ENCODE results near the gene TSPEAR.
"Not testable (repeated sequence)": the region's sequence is repeated elsewhere in the genome, so short reads cannot be mapped to it uniquely, and the experiment has no call there.

The TSPEAR gene

DNA sequence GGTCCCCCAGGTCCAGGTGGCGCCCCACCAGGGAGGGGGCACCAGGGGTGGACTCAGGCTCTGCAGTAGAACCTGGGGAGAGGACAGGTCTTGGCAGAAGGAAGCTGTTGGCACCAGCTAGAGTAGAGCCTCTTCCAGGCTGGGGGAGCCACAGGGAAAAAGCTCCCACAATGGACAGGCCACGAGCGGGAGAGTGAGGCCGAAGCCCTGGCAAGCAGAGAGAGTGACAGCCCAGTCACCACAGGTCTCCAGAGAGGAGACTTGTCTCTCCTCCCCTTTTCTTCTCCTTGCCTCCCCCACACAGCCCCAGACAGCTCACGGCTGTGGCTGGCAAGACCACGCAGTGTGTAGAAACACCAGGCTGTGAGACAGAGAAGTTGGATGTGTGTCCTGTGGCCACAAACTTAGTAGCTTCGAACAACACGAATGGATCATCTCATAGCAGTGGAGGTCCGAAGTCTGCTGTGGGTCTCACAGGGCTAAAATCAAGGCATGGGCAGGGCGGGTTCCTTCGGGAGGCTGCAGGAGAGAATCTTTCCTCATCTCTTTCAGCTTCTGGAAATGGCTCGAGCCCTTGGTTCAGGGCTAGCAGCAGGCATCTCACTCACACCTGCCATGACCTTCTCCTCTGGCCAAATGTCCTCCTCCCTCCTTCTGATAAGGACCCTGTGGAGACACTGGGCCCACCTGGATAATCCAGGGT is 60.2 kb downstream of the TSPEAR start:
- DNase-seq (ENCODE audit: low spot score): no peak

DNA sequence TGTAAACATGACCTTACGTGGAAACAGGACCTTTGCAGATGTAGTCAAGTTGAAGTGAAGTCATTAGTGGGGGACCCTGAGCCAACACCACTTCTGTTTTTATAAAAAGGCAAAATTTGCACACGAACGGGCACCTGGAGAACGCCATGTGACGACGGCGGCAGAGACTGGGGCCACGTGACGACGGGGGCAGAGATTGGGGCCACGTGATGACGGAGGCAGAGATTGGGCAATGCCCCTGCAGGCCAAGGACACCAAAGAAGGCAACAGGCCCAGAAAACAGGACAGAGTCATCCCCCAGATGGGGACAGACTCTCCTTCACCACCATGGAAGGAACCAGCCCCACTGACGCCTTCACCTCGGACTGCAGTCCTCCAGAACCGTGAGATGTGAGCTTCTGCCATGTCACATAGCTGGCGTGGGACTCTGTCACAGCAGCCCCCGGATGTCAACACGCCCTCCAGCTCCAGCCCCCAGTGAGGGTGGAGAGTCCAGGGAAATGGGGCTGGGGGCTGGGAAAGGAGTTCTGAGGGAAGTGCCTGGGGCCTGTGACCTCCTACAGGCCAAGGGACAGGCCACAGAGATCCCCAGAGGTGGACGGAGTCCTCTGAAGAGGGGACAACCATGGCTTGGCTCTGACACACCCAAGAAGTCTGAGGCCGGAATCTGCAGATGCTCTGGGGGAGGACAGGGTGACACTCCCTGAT is 61.0 kb downstream of the TSPEAR start:
- DNase-seq (ENCODE audit: low spot score): no peak

DNA sequence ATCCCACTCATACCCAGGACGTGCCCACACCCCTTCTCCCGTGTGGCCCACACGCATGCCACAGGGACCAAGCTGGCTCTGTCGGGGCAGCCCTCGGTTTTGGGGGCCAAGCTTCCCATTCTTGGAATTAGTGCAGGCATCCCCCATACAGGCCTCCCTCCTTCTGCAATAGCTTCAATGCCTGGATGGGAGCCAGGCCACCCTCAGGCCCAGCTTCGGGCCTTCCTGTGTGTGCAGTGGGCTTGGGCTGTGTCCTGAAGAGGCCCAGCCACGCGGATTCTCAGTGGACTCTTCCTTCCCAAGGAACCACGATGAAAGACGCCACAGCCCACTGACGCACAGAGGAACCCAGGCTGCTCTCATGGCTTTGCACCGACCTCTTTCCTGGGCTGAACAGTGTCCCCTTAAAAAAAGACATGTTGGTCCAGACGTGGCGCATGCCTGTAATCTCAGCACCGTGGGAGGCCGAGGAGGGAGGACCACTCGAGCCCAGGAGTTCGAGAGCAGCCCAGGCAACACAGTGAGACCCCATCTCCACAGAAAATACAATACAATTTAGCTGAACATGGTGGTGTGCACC is 61.8 kb downstream of the TSPEAR start:
- DNase-seq (ENCODE audit: low spot score): no peak

DNA sequence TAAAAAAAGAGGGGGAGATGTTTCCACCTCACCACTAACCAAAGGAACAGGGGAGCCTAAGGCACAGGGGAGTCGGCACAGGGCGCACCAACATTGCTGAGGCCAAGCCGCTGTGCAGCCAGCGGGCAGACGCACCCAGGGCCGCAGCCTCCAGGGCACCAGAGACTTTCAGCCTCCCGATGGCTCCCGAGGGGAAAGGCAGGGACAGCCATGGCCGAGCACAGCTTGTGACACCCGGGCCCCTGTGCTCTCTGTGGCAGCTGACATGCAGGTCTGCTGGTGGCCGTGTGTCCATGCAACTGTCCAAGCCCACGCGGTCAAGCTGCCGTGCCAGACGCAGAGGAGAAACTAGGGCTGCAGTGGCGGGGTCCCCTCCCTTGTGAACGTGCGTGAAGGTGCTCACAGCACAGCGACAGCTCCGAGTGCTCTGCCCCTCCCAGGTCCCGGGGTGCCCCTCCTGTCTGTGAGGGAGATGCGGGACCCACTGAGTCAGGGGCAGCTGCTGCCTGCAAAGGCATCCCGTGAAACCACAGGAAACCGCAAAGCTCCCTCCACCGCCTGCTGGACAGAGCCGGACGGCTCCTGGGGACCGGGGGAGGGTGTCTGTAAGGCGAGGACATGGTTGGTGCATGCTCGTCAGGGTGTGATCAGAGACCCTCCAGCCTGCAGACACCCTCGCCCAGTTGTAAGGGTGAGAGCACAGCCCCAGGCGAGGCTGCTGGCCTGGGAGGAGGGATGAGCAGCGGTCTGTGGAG is 62.6 kb downstream of the TSPEAR start:
- no peak for DNase-seq (ENCODE audit: low spot score)

DNA sequence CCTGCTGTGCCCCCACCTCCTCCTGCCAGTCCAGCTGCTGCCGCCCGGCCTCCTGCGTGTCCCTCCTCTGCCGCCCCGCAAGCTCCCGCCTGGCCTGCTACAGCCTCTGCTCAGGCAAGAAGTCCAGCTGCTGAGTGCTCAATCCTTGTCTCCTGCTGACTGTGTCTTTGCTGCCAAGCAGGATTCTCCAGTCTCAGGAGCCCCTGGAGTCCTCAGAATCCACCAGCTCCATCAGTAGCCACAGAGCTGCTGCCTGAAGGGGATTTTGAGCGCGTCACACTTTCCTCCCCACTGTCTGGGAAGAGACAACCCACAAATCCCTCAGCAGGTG is 64.2 kb downstream of the TSPEAR start:
- DNase-seq (ENCODE audit: low spot score): no peak

DNA sequence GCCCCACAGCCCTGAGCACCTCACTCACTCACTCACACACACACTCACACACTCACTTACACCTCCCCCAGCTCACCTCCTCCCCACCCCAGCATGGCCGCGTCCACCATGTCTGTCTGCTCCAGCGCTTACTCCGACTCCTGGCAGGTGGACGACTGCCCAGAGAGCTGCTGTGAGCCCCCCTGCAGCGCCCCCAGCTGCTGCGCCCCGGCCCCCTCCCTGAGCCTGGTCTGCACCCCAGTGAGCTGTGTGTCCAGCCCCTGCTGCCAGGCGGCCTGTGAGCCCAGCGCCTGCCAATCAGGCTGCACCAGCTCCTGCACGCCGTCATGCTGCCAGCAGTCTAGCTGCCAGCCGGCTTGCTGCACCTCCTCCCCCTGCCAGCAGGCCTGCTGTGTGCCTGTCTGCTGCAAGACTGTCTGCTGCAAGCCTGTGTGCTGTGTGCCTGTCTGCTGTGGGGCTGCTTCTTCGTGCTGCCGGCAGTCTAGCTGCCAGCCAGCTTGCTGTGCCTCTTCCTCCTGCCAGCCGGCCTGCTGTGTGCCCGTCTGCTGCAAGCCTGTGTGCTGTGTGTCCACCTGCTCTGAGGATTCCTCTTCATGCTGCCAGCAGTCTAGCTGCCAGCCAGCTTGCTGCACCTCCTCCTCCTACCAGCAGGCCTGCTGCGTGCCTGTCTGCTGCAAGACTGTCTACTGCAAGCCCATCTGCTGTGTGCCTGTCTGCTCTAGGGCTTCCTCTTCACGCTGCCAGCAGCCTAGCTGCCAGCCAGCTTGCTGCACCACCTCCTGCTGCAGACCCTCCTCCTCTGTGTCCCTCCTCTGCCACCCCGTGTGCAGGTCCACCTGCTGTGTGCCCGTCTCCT is 64.8 kb downstream of the TSPEAR start, which contains the start of gene KRTAP10-11:
TSS of gene KRTAP10-11 (plus strand) at position 49 of the 856 bp plus-strand sequence. CDS start at position 94, 45 bp downstream.
- not testable (repeated sequence) for DNase-seq (ENCODE audit: low spot score)

DNA sequence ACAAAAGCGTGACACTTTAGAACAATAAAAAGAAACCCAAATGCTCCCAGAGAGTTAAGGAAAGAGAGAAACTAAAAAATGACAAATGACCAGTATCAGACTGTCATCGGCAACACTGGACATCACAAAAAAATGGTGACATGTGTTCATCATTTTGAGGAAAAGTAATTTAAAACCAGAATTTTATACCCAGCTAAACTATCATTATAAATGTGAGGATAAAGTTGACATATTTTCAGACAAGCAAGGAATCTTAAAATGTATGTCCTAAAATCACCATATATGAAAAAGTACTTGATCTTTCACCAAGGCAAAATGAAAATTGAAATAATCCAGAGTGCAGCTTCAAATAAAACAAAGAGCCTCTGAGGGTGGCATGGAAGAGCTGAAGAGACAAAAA is 66.5 kb downstream of the TSPEAR start:
- no peak for DNase-seq (ENCODE audit: low spot score)

DNA sequence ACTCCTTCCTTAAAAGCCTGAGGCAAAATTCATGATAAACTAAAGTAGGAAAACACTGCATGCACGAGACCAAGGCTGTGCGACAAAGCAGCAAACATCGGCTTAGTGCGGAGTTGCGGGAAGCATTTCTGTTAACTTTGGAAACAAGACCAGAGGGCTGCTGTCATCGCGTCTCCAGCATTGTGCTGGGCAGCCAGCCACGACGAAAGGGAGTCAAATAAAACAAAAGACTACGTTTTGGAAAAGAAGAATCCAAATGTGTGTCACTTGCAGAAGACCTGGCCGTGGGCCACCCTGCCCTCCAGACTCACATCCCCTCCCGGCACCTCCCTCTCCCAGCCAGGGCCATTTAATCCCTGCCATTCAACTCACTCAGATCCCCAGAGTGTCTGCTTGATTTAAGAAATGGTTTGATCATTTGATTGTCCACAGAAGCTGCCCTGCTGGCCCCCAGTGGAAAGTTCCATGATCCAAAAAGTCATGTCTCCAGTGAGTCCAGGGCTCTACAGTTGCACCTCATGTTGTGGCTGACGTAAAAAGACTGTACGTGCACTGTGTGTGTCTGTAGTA is 67.5 kb downstream of the TSPEAR start:
- DNase-seq (ENCODE audit: low spot score): no peak

DNA sequence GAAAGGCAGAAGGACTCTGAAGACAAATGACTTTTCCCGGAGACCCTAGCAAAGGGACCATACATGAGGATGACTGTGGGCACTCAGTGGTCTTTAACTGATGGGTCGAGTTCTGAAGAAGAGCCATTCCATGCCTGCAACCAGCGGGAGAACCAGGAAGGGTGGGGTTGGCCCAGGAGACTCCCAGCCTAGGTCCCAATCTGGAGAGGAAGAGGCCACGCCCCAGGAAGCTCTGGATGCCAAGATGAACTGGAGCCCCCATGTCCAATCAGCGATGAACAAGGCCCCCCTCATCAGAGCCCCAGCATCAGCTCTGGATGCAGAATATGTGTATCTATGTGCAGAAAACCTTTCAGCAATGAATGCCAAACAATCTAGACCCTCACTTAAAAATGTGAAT is 70.6 kb downstream of the TSPEAR start:
- no peak for DNase-seq (ENCODE audit: low spot score)

DNA sequence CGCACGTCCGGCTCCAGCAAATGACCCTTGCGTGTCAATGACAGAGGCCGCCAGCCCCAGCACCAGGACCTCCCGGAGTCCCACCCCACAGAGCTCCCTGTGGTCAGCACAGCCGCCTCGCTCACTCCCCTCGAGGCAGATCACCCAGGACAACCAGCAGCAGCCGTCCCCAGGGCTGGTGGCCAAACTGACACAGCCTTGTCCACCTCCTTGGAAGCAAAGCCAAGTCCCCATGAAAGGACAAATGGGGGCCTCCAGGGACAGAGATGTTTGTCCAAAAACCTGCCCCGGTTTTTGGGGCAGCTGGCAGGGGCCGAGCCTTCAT is 72.1 kb downstream of the TSPEAR start:
- DNase-seq (ENCODE audit: low spot score): no peak

DNA sequence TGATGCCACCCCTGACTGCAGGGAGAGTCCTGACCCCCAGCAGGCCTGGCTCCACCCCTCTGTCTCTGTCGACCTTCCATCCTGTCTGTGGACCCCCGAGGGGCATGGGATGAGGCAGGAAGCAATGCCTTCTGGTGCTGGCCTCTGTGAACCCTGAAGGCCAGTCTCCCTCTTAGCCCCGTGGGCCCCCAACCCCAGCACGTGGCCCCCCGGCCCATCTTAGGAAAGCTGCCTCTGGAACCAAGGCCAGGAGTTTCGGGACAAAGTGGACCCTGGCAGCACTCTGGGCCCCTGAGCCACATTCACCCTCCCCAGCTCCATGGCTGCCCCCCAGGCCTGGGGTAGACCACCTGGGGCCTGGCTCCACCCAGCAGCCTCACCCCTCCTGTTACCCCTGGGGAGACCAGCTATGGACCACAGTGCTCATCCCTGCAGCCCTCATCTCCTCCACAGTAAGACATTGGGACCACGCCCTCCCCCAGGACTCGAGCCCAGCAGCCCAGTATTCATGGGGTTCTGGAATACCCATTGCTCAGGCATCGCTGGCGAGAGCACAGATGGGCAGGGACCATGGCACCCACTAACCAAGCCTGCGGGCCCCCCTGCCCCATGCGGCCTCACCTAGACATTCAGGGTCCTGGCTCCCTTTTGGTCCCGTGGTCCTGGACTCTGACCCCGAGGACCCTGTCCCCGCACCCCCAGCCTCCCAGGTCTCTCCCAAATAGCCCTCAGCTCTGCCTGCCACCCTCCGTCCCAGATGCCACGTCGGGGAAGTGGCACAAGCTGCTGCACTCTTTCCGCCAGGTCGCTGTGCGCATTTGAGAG is 72.7 kb downstream of the TSPEAR start:
- DNase-seq (ENCODE audit: low spot score): not testable (repeated sequence)

DNA sequence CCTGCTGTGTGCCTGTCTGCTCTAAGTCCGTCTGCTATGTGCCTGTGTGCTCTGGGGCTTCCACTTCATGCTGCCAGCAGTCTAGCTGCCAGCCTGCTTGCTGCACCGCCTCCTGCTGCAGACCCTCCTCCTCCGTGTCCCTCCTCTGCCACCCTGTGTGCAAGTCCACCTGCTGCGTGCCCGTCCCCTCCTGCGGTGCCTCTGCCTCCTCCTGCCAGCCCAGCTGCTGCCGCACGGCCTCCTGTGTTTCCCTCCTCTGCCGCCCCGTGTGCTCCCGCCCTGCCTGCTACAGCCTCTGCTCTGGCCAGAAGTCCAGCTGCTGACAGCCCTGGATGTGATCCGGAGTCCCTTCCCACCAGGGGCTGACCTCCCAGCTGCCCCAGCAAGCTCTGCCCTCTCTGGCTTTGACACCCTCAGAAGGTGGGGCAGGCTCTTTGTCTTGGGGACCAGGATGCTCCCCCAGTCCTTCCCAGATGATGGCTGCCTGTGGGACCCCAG is 73.5 kb downstream of the TSPEAR start:
- not testable (repeated sequence) for DNase-seq (ENCODE audit: low spot score)

DNA sequence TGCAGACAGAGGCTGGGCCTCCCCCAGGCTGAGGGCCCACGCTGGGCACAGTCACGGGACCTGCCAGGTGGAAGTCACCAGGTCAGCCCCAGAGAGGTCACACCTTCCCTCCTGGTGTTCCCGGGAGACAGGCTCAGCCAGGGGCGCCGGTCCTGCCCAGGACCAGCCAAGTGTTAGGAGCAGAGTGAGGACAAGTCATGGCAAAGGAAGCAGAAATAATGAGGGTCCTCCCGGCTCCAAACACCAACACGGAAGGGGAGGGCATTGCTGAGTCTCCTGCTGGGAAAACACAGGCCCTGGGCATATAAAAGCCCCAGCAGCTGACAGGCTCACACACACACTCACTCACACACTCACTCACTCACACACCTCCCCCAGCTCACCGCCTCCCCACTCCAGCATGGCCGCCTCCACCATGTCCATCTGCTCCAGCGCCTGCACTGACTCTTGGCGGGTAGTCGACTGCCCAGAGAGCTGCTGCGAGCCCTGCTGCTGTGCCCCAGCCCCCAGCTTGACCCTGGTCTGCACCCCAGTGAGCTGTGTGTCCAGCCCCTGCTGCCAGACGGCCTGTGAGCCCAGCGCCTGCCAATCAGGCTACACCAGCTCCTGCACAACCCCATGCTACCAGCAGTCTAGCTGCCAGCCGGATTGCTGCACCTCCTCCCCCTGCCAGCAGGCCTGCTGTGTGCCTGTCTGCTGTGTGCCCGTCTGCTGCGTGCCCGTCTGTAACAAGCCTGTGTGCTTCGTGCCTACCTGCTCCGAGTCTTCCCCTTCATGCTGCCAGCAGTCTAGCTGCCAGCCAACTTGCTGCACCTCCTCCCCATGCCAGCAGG is 74.1 kb downstream of the TSPEAR start, which contains the start of gene KRTAP10-10:
TSS of gene KRTAP10-10 (plus strand) at position 339 of the 833 bp plus-strand sequence. CDS start at position 401, 62 bp downstream.
- DNase-seq (ENCODE audit: low spot score): no peak

DNA sequence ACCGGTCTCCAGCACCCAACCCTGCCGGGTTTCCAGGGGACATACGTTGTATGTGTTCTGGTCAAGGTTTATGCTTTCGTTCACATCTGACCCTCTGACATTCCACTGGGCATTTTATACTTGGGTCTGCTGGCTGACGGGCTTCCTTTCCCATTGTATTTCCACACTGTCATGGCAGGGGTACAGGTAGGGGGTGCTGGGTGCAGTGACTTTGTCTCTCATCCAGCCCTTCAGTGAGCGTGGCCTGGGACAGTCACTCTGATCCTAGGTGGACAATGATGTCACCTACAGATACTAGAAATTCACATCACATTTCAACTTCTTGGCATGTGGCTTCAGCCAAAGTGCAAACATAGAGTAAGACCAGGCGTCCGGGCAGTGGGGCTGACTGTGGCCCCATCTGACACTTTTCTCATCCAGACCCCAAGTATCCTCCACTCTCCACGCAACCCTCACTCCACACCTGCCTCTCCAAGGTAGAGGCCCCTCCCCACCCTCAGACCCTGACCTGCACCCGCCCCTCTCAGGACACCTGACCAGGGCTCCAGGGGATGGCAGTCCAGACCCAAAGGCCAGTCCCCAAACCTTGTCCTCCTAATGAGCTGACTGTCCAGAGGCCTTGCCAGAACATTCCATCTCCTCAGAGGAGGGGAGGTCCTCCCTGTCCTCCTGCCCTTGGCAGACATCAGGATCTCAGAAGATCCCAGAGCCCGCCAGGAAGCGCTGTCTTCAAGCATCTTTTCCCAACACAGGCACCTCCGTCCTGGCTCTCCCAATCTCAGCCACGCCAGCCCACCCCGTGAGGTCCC is 75.0 kb downstream of the TSPEAR start:
- DNase-seq (ENCODE audit: low spot score): no peak

DNA sequence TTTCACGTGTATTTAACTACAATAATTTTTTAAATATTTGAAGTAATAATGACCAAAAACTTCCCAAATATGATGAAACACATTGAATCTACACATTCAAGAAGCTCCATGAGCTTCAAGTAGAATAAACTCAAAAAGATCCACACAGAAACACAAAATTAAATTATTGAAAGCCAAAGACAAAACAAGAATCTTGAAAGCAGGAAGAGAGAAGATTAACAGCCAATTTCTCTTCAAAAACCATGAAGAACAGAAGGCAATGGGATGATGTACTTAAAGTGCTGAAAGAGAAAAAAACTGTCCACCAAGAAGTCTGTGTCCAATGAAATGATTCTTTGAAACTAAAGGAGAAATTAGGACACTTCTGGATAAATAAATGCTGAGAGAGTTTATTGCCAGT is 79.3 kb downstream of the TSPEAR start:
- DNase-seq (ENCODE audit: low spot score): no peak

DNA sequence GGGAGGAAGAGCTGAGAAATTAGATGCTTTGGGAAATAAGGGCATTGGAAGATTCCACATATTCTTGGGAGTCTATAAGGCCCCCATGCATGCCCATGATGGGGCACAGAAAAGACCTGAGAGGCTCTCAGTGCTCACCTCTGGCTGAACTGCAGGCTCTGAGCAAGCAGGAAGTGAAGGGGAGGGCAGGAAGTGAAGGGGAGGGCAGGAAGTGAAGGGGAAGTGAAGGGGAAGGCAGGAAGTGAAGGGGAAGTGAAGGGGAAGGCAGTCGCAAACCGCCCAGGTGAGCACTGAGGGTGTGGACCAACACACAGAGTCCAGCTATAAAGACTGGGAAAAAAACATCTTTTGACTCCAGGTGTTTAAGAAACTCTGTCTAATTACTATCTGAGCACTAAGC is 80.9 kb downstream of the TSPEAR start:
- DNase-seq (ENCODE audit: low spot score): peak; percentile 9

DNA sequence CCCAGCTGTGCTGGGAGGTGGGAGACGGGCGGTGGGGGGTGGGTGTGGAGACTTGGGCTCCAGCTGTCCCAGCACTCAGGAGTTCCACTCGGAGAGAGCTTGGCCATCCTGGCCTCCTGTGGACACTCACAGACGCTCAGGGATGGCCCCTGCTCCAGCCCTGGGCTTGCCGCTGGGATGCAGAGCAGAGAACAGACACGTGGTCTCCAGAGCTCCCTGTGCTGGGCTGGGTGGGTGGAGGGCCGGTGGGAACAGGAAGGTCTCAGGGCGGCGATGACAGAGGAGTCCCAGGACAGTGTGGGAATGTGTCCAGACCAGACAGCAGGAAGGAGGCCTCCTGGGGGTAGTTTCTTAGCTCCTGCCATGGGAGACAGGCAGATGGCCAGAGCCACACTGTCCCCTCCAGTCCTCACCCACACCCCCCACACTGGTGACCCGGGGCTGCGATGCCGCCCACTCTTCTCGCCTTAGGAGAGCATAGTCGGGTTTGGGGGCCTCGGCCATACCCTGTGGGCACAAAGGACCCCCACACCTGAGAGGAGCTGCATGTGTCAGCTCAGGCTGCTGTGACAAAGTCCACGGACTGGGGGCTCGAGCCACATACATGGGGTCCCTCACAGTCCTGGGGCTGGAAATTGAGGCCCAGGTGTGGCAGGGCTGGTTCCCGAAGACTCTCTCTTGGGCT is 82.5 kb downstream of the TSPEAR start:
- no peak for DNase-seq (ENCODE audit: low spot score)

DNA sequence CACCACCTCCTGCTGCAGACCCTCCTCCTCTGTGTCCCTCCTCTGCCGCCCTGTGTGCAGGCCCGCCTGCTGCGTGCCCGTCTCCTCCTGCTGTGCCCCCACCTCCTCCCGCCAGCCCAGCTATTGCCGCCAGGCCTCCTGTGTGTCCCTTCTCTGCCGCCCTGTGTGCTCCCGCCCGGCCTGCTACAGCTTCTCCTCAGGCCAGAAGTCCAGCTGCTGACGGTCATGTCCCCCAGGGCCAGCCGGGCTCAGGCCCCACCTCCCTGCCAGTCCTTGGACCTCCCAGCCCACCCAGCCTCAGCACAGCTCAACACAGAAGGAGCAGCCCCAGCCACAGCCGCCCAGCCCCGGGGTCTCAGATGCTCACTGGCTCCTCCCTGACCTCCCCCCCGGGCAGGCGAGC is 83.5 kb downstream of the TSPEAR start:
- not testable (repeated sequence) for DNase-seq (ENCODE audit: low spot score)
